Iris pigment epithelial cell (primary cell): ENCODE data around the gene OR2A7.
"Not testable (repeated sequence)": the region's sequence is repeated elsewhere in the genome, so short reads cannot be mapped to it uniquely, and the experiment has no call there.

Source experiments
- DNase-seq: peaks from one replicate; pipeline ENCODE4 v3.0.0-alpha.2; 2011; ENCODE audit warnings: low read depth

The OR2A7 gene, protein sequence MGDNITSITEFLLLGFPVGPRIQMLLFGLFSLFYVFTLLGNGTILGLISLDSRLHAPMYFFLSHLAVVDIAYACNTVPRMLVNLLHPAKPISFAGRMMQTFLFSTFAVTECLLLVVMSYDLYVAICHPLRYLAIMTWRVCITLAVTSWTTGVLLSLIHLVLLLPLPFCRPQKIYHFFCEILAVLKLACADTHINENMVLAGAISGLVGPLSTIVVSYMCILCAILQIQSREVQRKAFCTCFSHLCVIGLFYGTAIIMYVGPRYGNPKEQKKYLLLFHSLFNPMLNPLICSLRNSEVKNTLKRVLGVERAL

GRCh38 chr7:144264692-144265091, at the start of gene OR2A7:
OR2A7 (minus strand) TSS chr7:144264792; CDS start chr7:144259628, 5,164 bp downstream.
- not testable (repeated sequence) for DNase-seq

- not testable (repeated sequence) for DNase-seq
Measured at GRCh38 chr7:144311872-144312469, 47.4 kb upstream of the OR2A7 start, which contains the start of gene OR2A1. OR2A1 (plus strand) TSS chr7:144312419; CDS start chr7:144318125, 5,706 bp downstream.

- DNase-seq = not testable (repeated sequence)
Measured at GRCh38 chr7:144311218-144311617, 46.6 kb upstream of the OR2A7 start.

DNA sequence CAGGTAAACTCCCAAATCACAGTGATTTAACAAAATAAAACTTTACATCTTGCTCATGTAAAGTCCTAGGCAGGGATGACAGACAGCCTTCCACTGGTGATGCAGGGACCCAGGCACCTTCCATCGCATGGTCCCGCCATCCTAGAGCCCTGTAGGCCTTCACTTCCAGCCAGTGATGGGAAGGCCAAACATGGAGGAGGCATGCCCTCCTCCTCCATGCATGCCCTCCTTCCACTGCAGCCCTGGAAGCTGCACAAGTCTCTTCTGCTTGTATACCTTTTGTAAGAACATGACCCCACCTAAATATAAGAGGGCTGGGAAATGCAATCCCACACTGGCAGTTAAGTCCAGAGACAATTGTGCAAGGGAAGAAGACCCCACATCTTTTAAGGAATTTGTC, 45.1 kb upstream of the OR2A7 start:
- not testable (repeated sequence) for DNase-seq

GRCh38 chr7:144305156-144305555, 40.6 kb upstream of the OR2A7 start:
- not testable (repeated sequence) for DNase-seq

DNA sequence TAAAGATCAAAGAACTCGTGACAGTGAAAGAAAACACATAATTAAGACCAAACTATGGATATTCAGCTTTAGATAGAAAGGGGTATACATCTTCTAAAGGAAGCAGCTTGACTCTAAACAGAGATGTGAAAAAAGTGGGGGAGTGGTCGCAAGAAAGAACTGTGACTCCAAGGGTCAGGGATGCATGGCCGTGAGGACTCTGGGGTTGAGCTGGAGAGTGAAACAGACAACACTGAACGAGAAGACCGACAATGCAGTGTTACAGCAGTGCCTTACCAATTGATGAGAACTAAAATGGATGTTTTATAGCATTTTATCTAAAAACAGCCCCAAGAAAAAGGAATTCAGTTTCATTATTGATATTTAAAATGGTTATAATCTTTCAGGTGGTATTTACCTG, 39.0 kb upstream of the OR2A7 start:
- DNase-seq = not testable (repeated sequence)

DNA sequence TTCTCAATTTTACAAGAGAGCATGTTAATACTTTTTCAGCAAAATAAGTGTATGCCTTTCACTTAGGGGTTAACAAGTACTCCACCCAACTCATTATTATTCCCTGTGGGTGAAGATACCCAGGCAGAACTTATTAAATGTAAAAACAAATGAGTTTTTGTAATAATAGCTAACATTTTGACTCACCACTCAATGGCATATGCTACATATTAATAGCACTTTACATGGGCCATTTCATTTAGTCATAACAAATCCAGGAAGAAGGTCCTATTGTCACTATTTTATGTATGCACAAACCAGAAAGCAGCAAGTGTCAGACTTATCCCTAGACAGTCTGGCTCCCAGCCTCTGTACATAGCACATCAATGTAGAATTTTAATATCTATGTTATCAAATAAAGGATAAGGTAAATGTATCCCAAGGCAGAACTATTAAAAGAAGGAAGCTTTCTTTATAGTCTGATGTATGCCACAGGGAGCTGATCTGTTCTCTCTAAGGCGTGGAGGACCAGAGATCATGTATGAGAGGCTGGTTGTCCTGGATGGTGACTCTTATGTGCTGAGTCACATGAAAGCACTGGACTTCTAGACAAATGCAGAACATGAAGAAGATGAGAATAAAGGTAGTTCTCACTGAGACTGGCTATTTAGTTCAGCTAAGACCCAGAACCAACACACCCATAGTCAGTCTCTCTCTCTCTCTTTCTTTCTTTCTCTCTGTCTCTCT, 38.1 kb upstream of the OR2A7 start:
- not testable (repeated sequence) for DNase-seq

DNA sequence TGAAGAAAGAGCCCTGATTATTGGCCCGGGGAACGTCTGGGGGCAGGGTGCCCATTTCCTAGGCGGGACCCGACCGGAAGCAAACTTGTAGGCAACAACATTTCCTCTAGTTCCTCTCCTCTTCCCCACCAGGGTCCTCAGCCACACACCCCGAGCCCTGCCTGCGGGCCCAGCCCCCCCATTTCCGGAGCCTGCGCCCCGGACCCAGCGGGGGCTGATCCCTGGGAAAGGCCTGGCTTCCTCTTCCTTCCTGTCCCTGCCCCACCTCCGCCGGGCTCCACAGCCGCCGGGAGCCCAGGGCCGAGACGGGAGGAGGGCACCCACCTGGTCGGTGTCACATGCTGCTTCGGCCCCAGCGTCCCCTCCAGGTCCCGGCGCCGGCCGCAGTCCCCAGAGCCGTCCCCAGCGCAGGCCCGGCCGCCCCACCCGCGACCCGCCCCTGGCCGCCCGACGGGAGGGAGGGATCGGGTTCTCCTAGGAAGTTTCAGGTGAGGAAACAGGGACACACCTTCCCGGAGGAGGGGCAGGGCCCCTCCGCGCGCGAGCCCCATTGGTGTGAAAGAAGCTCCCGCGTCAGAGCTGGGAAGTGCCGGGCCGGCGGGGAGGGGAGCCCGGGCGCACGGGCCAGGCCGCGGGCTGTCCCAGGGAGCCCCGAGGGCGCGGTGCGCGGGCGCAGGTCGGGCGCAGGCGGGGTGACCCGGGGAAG, 29.4 kb upstream of the OR2A7 start:
- DNase-seq = not testable (repeated sequence)

DNA sequence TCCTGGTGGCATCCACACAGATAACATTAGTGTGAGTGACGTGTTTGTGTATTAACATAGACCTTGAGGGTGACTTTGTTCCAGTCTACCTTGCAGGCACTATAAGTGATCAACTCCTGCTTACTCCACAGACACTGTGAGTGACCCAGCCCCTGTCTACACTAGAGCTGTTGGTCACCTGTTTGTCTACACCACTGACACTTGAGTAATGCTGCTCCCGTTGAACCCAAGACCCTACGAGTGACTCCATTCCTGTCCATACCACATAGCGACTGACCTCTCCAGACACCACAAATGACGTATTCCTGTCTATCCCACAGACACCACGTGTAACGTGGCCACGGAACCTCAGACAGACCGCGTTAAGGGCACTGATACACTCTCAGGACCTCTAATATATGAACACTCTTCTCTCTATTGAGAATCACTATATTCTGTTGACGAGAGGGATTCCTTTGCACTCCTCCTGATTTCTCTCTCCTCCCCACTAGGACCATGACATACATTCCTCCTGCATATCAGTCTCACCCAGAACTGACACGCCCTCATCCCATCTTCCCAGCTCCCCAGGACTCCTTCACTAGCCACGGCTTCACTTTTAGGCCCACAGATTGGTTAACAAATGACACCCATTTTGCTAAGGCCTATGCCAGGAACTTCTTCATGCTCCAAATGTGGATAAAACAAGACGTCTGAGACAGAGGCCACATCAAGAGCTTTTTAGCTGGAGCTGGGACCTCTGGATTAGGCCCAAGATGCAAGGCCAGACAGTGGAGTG, 28.0 kb upstream of the OR2A7 start:
- not testable (repeated sequence) for DNase-seq

DNA sequence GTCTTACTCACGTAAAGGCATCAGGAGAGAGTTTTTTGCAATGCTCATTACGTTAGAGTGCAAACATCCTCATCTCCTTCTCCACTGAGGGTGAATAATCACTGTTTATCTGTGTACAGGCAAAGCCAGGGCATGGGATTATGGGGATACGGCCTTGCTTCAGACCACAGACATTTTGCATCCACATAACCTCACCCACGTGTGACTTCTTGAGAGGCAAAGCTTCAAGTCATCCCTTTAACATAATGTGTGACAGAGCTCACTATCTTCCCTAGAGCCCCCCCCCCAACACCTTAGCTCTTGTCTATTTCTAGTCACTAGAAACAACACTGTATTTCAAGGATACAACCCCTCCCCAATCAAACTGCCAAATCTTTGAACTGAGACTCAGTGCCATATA, 27.0 kb upstream of the OR2A7 start:
- DNase-seq = peak; percentile 17

GRCh38 chr7:144287171-144287784, 22.7 kb upstream of the OR2A7 start:
- DNase-seq = not testable (repeated sequence)

- not testable (repeated sequence) for DNase-seq
Measured at GRCh38 chr7:144283716-144284115, 19.1 kb upstream of the OR2A7 start.

- not testable (repeated sequence) for DNase-seq
Measured at GRCh38 chr7:144282490-144282889, 17.9 kb upstream of the OR2A7 start.

DNA sequence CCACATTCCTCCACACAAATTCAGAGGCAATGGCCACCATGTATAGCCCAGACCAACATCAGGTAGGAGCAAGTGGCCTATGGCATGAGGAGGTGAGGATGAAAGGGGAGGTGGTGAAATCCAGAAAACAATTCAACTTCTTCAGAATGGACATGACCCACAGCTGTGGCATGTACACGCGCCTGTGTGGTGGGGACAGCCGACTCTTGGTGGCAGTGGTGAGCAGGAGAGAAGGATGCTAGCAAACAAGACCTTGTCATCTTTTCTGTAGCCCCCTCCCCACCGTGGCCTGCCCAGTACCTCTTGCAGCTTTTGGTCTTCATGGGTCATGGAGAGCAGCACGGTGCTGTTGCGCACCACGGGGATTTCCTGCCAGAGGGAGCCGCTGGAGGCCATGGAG, 17.4 kb upstream of the OR2A7 start:
- not testable (repeated sequence) for DNase-seq

GRCh38 chr7:144280010-144280409, 15.4 kb upstream of the OR2A7 start:
- DNase-seq = not testable (repeated sequence)

DNA sequence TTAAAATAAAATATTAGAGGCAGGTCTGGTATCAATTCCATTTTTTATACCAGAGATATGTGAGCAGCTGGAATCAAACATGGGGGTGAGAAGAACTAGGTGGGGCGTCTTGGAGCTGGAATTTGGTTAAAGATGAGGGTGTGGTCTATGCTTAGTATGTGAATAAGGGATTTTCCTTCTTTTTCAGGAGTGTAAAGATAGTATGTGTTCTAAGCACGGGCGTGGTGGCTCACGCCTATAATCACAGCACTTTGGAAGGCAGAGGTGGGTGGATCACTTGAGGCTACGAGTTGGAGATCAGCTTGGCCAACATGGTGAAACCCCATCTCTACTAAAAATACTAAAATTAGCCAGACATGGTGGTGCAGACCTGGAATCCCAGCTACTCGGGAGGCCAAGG, 10.7 kb upstream of the OR2A7 start:
- not testable (repeated sequence) for DNase-seq

- DNase-seq = not testable (repeated sequence)
Measured at GRCh38 chr7:144269188-144269587, 4.6 kb upstream of the OR2A7 start, which contains the start of gene CTAGE8. CTAGE8 (minus strand) TSS chr7:144269288; CDS start chr7:144269250, 38 bp downstream.

DNA sequence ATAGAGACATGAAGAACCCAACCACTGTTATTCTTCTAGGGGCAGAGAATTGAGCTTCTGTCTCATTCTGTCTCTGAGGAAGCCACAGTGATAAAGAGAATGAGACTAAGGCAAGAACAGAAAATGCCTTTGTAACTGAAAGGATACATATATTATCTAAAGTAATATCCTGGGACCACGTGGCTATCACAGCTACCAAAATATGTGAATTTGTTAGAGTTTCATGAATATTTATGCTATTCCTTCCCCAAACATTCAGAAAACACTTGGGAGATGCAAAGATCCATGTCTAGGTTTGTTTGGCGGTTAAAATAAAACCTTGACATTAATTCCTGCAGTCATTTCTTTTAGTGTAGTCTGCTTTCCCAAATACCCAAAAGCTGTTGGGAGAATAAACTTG, 2.5 kb downstream of the OR2A7 start:
- not testable (repeated sequence) for DNase-seq

DNA sequence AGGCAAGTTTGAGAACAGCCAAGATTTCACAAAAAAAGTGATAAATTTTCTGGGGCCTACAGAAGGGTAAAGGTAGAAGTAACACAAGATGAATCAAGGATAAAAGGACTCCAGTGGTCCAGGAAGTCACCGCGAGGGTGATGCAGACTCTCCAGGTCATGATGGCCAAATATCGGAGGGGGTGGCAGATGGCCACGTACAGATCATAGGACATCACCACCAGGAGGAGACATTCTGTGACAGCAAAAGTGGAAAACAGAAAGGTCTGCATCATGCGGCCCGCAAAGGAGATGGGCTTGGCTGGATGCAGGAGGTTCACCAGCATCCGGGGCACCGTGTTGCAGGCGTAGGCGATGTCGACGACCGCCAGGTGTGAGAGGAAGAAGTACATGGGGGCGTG, 5.5 kb downstream of the OR2A7 start:
- DNase-seq = not testable (repeated sequence)

GRCh38 chr7:144256112-144256511, 8.5 kb downstream of the OR2A7 start:
- peak; percentile 31 for DNase-seq

- DNase-seq = no peak
Measured at GRCh38 chr7:144255471-144255897, 9.1 kb downstream of the OR2A7 start.
